GM12892 (cell line): ENCODE results near the gene ZNF668.
A peak's percentile ranks its signal among the peaks of the same experiment; 100 is the strongest.

ENCODE experiments used
- DNase-seq: peaks from one replicate; pipeline ENCODE4 v3.0.0; 2011; ENCODE audit not compliant: insufficient read length
- FAIRE-seq: peaks from 2 replicates; lab custom pipeline; 2011; peaks lifted over from hg19 to GRCh38; lab: Jason Lieb, UNC
- POLR2A ChIP-seq: IDR thresholded peaks from 2 replicates; pipeline ENCODE4 v1.6.1; 2011; ENCODE audit warnings: low read depth, low read length, control low read depth
- POLR2AphosphoS5 ChIP-seq: IDR thresholded peaks from 2 replicates; pipeline ENCODE4 v1.6.1; 2011; ENCODE audit warnings: low read depth, low read length, control low read depth
- TAF1 ChIP-seq: IDR thresholded peaks from 2 replicates; pipeline ENCODE4 v1.6.1; 2011; ENCODE audit warnings: low read depth, mild to moderate bottlenecking, control low read depth, low read length, borderline replicate concordance

ZNF668 gene

GRCh38 chr16:31099860-31100638 lies 26.0 kb upstream of the ZNF668 start:
- DNase-seq (no peak), FAIRE-seq (no peak)
- TF ChIP-seq TAF1 (no peak), POLR2A (no peak), POLR2AphosphoS5 (no peak)

- no peak for TF ChIP-seq TAF1
- peak; percentile 46; the same call in 1 of the 2 replicates for TF ChIP-seq POLR2A
- peak; percentile 35; the same call in 1 of the 2 replicates for TF ChIP-seq POLR2AphosphoS5
- FAIRE-seq = peak; percentile 91
- DNase-seq = peak; percentile 88
Observed at GRCh38 chr16:31094424-31095120, 20.5 kb upstream of the ZNF668 start, which contains the start of gene VKORC1. Gene VKORC1, minus strand, starts transcription at chr16:31094797. Its CDS starts 68 bp downstream, at chr16:31094729.

- TF ChIP-seq TAF1 (no peak), POLR2AphosphoS5 (no peak), POLR2A (no peak)
- FAIRE-seq (no peak), DNase-seq (no peak)
Observed at GRCh38 chr16:31094088-31094423, 20.0 kb upstream of the ZNF668 start.

- TF ChIP-seq TAF1 (no peak), POLR2A (no peak), POLR2AphosphoS5 (no peak)
- FAIRE-seq = peak; percentile 36
- no peak for DNase-seq
Observed at GRCh38 chr16:31093132-31093703, 19.2 kb upstream of the ZNF668 start.

- FAIRE-seq = no peak
- TF ChIP-seq POLR2A (no peak), POLR2AphosphoS5 (no peak), TAF1 (no peak)
- DNase-seq = no peak
Observed at GRCh38 chr16:31092330-31092729, 18.3 kb upstream of the ZNF668 start.

GRCh38 chr16:31090540-31090939 lies 16.5 kb upstream of the ZNF668 start:
- DNase-seq = no peak
- TF ChIP-seq POLR2A = no peak
- TF ChIP-seq TAF1 = no peak
- TF ChIP-seq POLR2AphosphoS5 = no peak
- no peak for FAIRE-seq

GRCh38 chr16:31089199-31089598 lies 15.2 kb upstream of the ZNF668 start:
- no peak for TF ChIP-seq POLR2A
- TF ChIP-seq TAF1 = no peak
- TF ChIP-seq POLR2AphosphoS5 = no peak
- DNase-seq (no peak), FAIRE-seq (no peak)

- DNase-seq (no peak), FAIRE-seq (no peak)
- no peak for TF ChIP-seq POLR2AphosphoS5
- no peak for TF ChIP-seq POLR2A
- no peak for TF ChIP-seq TAF1
Observed at GRCh38 chr16:31088459-31089183, 14.6 kb upstream of the ZNF668 start, which contains the start of gene PRSS53. Gene PRSS53, minus strand, starts transcription at chr16:31088943. Its CDS starts 134 bp downstream, at chr16:31088809.

- DNase-seq (no peak), FAIRE-seq (no peak)
- TF ChIP-seq POLR2A = no peak
- TF ChIP-seq TAF1 = no peak
- no peak for TF ChIP-seq POLR2AphosphoS5
Observed at GRCh38 chr16:31087971-31088370, 13.9 kb upstream of the ZNF668 start.

- TF ChIP-seq POLR2A = no peak
- TF ChIP-seq TAF1 = no peak
- no peak for TF ChIP-seq POLR2AphosphoS5
- DNase-seq = no peak
- no peak for FAIRE-seq
Observed at GRCh38 chr16:31087481-31087880, 13.4 kb upstream of the ZNF668 start.

GRCh38 chr16:31086629-31086906 lies 12.5 kb upstream of the ZNF668 start:
- no peak for FAIRE-seq
- DNase-seq = no peak
- TF ChIP-seq TAF1 (no peak), POLR2A (no peak), POLR2AphosphoS5 (no peak)
